ENCODE data around the gene KCNJ16.

The KCNJ16 gene

GRCh38 chr17:70049801-70050591 lies 25.0 kb upstream of the KCNJ16 start:
- TF ChIP-seq CTCF (IDR thresholded peaks at IDR 0.05; ENCODE audit: borderline replicate concordance, control extremely low read depth, extremely low read depth, insufficient read depth, missing control alignments): no peak
- in situ Hi-C loops (cut with MboI; ENCODE audit: low sequenced_read_pairs, unreplicated experiment): no loop called here
- DNase-seq (ENCODE audit: low spot score): no peak

GRCh38 chr17:70050931-70051330 lies 24.1 kb upstream of the KCNJ16 start:
- DNase-seq (ENCODE audit: low spot score): no peak
- no peak for TF ChIP-seq CTCF (IDR thresholded peaks at IDR 0.05; ENCODE audit: borderline replicate concordance, control extremely low read depth, extremely low read depth, insufficient read depth, missing control alignments)
- in situ Hi-C loops (cut with MboI; ENCODE audit: low sequenced_read_pairs, unreplicated experiment): no loop called here

GRCh38 chr17:70053241-70054234 lies 21.5 kb upstream of the KCNJ16 start:
- in situ Hi-C loops (cut with MboI; ENCODE audit: low sequenced_read_pairs, unreplicated experiment): no loop called here
- no peak for DNase-seq (ENCODE audit: low spot score)
- TF ChIP-seq CTCF (IDR thresholded peaks at IDR 0.05; ENCODE audit: borderline replicate concordance, control extremely low read depth, extremely low read depth, insufficient read depth, missing control alignments): no peak

- TF ChIP-seq CTCF (IDR thresholded peaks at IDR 0.05; ENCODE audit: borderline replicate concordance, control extremely low read depth, extremely low read depth, insufficient read depth, missing control alignments): no peak
Observed at GRCh38 chr17:70055000-70055399, 20.0 kb upstream of the KCNJ16 start.

GRCh38 chr17:70059071-70059470 lies 16.0 kb upstream of the KCNJ16 start:
- in situ Hi-C loops (cut with MboI; ENCODE audit: low sequenced_read_pairs, unreplicated experiment): no loop called here
- DNase-seq (ENCODE audit: low spot score): no peak
- no peak for TF ChIP-seq CTCF (IDR thresholded peaks at IDR 0.05; ENCODE audit: borderline replicate concordance, control extremely low read depth, extremely low read depth, insufficient read depth, missing control alignments)

More at GRCh38 chr17:70055000-70055399, 20.0 kb upstream of the KCNJ16 start:
- in situ Hi-C loops (cut with MboI; ENCODE audit: low sequenced_read_pairs, unreplicated experiment): no loop called here
- no peak for DNase-seq (ENCODE audit: low spot score)

GRCh38 chr17:70059649-70060048 lies 15.4 kb upstream of the KCNJ16 start:
- in situ Hi-C loops (cut with MboI; ENCODE audit: low sequenced_read_pairs, unreplicated experiment): no loop called here
- DNase-seq (ENCODE audit: low spot score): no peak
- TF ChIP-seq CTCF (IDR thresholded peaks at IDR 0.05; ENCODE audit: borderline replicate concordance, control extremely low read depth, extremely low read depth, insufficient read depth, missing control alignments): no peak
